IgD-negative memory B cell (primary cell): ENCODE measurements around the gene ZNF165. TPM values are rescaled to one million over a fixed set of nuclear protein-coding genes. Genes with fewer than 3 reads are reported as not detected.
A peak's percentile ranks its signal among the peaks of the same experiment; 100 is the strongest.
"Not testable (repeated sequence)": the region's sequence is repeated elsewhere in the genome, so short reads cannot be mapped to it uniquely, and the experiment has no call there.

ENCODE experiments used
- H3K27ac Mint-ChIP-seq, 3 donors: one replicate each; pipeline ENCODE4 v1.8.0; 2020 to 2022; ENCODE audit warnings: mild to moderate bottlenecking in 3 of 3, mixed read lengths in 3 of 3, moderate library complexity in 1 of 3
- H3K27me3 Mint-ChIP-seq: one replicate; pipeline ENCODE4 v1.8.0; 2021; ENCODE audit warnings: mixed read lengths
- H3K36me3 Mint-ChIP-seq: one replicate; pipeline ENCODE4 v1.8.0; 2020; ENCODE audit warnings: mild to moderate bottlenecking, mixed read lengths
- H3K4me1 Mint-ChIP-seq, 3 donors: one replicate each; pipeline ENCODE4 v1.8.0; 2020 to 2022; ENCODE audit warnings: mixed read lengths in 3 of 3, mild to moderate bottlenecking in 1 of 3
- H3K4me3 Mint-ChIP-seq, 4 donors: one replicate each; pipeline ENCODE4 v1.8.0; 2020 to 2022; ENCODE audit warnings: mild to moderate bottlenecking in 4 of 4, mixed read lengths in 4 of 4, moderate library complexity in 3 of 4
- H3K9me3 Mint-ChIP-seq, 3 donors: one replicate each; pipeline ENCODE4 v1.8.0; 2020 to 2021; ENCODE audit warnings: mixed read lengths in 3 of 3, mild to moderate bottlenecking in 1 of 3
- polyA plus RNA-seq: library from polyadenylated mRNA; unstranded; fragments of 300-500 nt; fragmentation: Illumina TruSeq; gene quantifications from one replicate; pipeline ENCODE4 v1.2.3, GENCODE V29; 2021

The ZNF165 gene
- 3.5 TPM for polyA plus RNA-seq

GRCh38 chr6:28080381-28080630, at the start of gene ZNF165:
TSS of gene ZNF165 (plus strand) at chr6:28080568. CDS start at chr6:28085481, 4,913 bp downstream.
- Mint-ChIP-seq H3K27ac (peak within 1 kb of the TSS; percentile 87 to 99 (median 96)), H3K4me1 (peaks cover 11 to 20% (median 12%) of the 10 kb centered on the region in 3 donors), H3K4me3 (peak within 1 kb of the TSS; percentile 75 to 99 (median 95))
- H3K27me3 Mint-ChIP-seq, H3K9me3 Mint-ChIP-seq, H3K36me3 Mint-ChIP-seq: not testable (repeated sequence)

GRCh38 chr6:28053584-28053983, 26.8 kb upstream of the ZNF165 start:
- no peaks in the 10 kb centered on the region for H3K36me3 Mint-ChIP-seq
- H3K9me3 Mint-ChIP-seq = no peaks in the 10 kb centered on the region
- H3K4me3 Mint-ChIP-seq = no peak overlapping the region
- H3K27ac Mint-ChIP-seq = no peak overlapping the region
- H3K27me3 Mint-ChIP-seq = peaks cover 2% of the 10 kb centered on the region
- H3K4me1 Mint-ChIP-seq = no peaks in the 10 kb centered on the region

GRCh38 chr6:28060405-28060804, 20.0 kb upstream of the ZNF165 start:
- Mint-ChIP-seq H3K36me3 (no peaks in the 10 kb centered on the region), H3K9me3 (no peaks in the 10 kb centered on the region), H3K4me3 (peak overlapping the region in 2 of 4 donors; percentile 2 to 51), H3K27ac (no peak overlapping the region), H3K27me3 (peaks cover 8% of the 10 kb centered on the region), H3K4me1 (no peaks in the 10 kb centered on the region)

- H3K36me3 Mint-ChIP-seq = no peaks in the 10 kb centered on the region
- no peak overlapping the region for H3K27ac Mint-ChIP-seq
- H3K27me3 Mint-ChIP-seq = peaks cover 13% of the 10 kb centered on the region
Observed at GRCh38 chr6:28064272-28064671, 16.1 kb upstream of the ZNF165 start.

GRCh38 chr6:28068067-28068466, 12.3 kb upstream of the ZNF165 start:
- Mint-ChIP-seq H3K4me3 (no peak overlapping the region), H3K36me3 (no peaks in the 10 kb centered on the region), H3K27me3 (peaks cover 10% of the 10 kb centered on the region), H3K4me1 (no peaks in the 10 kb centered on the region), H3K9me3 (no peaks in the 10 kb centered on the region), H3K27ac (no peak overlapping the region)

More at GRCh38 chr6:28064272-28064671, 16.1 kb upstream of the ZNF165 start:
- Mint-ChIP-seq H3K4me3 (no peak overlapping the region), H3K9me3 (no peaks in the 10 kb centered on the region), H3K4me1 (no peaks in the 10 kb centered on the region)

GRCh38 chr6:28070968-28071367, 9.4 kb upstream of the ZNF165 start:
- peaks cover 10% of the 10 kb centered on the region for H3K27me3 Mint-ChIP-seq
- not testable (repeated sequence) for H3K4me3 Mint-ChIP-seq, H3K36me3 Mint-ChIP-seq, H3K4me1 Mint-ChIP-seq, H3K9me3 Mint-ChIP-seq, H3K27ac Mint-ChIP-seq

- H3K27ac Mint-ChIP-seq = peak overlapping the region in 2 of 3 donors; percentile 49 to 55
- H3K36me3 Mint-ChIP-seq = no peaks in the 10 kb centered on the region
- H3K27me3 Mint-ChIP-seq = no peaks in the 10 kb centered on the region
- H3K4me1 Mint-ChIP-seq = peaks cover 8 to 20% (median 12%) of the 10 kb centered on the region in 3 donors
- no peak overlapping the region for H3K4me3 Mint-ChIP-seq
- peaks cover 0 to 5% (median 0%) of the 10 kb centered on the region in 3 donors for H3K9me3 Mint-ChIP-seq
Observed at GRCh38 chr6:28078050-28078449, 2.3 kb upstream of the ZNF165 start.

- Mint-ChIP-seq H3K27ac (peak overlapping the region; percentile 49 to 99 (median 55)), H3K4me3 (peak overlapping the region in 2 of 4 donors; percentile 24 to 98), H3K36me3 (no peaks in the 10 kb centered on the region), H3K27me3 (no peaks in the 10 kb centered on the region), H3K9me3 (peaks cover 0 to 7% (median 5%) of the 10 kb centered on the region in 3 donors), H3K4me1 (peaks cover 10 to 20% (median 12%) of the 10 kb centered on the region in 3 donors)
Observed at GRCh38 chr6:28078836-28079235, 1.5 kb upstream of the ZNF165 start.

- Mint-ChIP-seq H3K27ac (peak overlapping the region; percentile 87 to 99 (median 96)), H3K27me3 (no peaks in the 10 kb centered on the region), H3K9me3 (peaks cover 0 to 7% (median 5%) of the 10 kb centered on the region in 3 donors), H3K4me1 (peaks cover 11 to 20% (median 12%) of the 10 kb centered on the region in 3 donors), H3K36me3 (peaks cover 7% of the 10 kb centered on the region), H3K4me3 (peak overlapping the region; percentile 75 to 99 (median 95))
Observed at GRCh38 chr6:28080631-28081485, 490 bp downstream of the ZNF165 start.

- no peaks in the 10 kb centered on the region for H3K27me3 Mint-ChIP-seq
- peak overlapping the region; percentile 75 to 99 (median 95) for H3K4me3 Mint-ChIP-seq
Observed at GRCh38 chr6:28081486-28081751, 1.1 kb downstream of the ZNF165 start.

GRCh38 chr6:28082939-28083338, 2.6 kb downstream of the ZNF165 start:
- Mint-ChIP-seq H3K36me3 (peaks cover 20% of the 10 kb centered on the region), H3K27ac (peak overlapping the region in 2 of 3 donors; percentile 57 to 67), H3K4me1 (peaks cover 11 to 20% (median 12%) of the 10 kb centered on the region in 3 donors), H3K4me3 (peak overlapping the region in 1 of 4 donors; percentile 36), H3K27me3 (no peaks in the 10 kb centered on the region), H3K9me3 (peaks cover 4 to 13% (median 12%) of the 10 kb centered on the region in 3 donors)

More at GRCh38 chr6:28081486-28081751, 1.1 kb downstream of the ZNF165 start:
- H3K36me3 Mint-ChIP-seq = peaks cover 9% of the 10 kb centered on the region
- H3K4me1 Mint-ChIP-seq = peaks cover 11 to 20% (median 12%) of the 10 kb centered on the region in 3 donors
- H3K9me3 Mint-ChIP-seq = peaks cover 0 to 7% (median 5%) of the 10 kb centered on the region in 3 donors
- peak overlapping the region; percentile 87 to 99 (median 96) for H3K27ac Mint-ChIP-seq

GRCh38 chr6:28089054-28089453, 8.7 kb downstream of the ZNF165 start:
- Mint-ChIP-seq H3K4me1 (no peaks in the 10 kb centered on the region), H3K36me3 (peaks cover 37% of the 10 kb centered on the region), H3K27ac (no peak overlapping the region), H3K4me3 (peak overlapping the region in 1 of 4 donors; percentile 48), H3K27me3 (no peaks in the 10 kb centered on the region), H3K9me3 (peaks cover 15 to 33% (median 27%) of the 10 kb centered on the region in 3 donors)

- Mint-ChIP-seq H3K36me3 (peaks cover 28% of the 10 kb centered on the region), H3K4me1 (no peaks in the 10 kb centered on the region)
Observed at GRCh38 chr6:28090917-28091586, 10.7 kb downstream of the ZNF165 start.

GRCh38 chr6:28102222-28102621, 21.9 kb downstream of the ZNF165 start:
- Mint-ChIP-seq H3K27ac (peak overlapping the region in 1 of 3 donors; percentile 44), H3K4me3 (peak overlapping the region in 1 of 4 donors; percentile 30), H3K4me1 (peaks cover 7 to 12% (median 9%) of the 10 kb centered on the region in 3 donors)
- not testable (repeated sequence) for H3K9me3 Mint-ChIP-seq, H3K36me3 Mint-ChIP-seq, H3K27me3 Mint-ChIP-seq

More at GRCh38 chr6:28090917-28091586, 10.7 kb downstream of the ZNF165 start:
- H3K27me3 Mint-ChIP-seq = peaks cover 2% of the 10 kb centered on the region
- no peak overlapping the region for H3K27ac Mint-ChIP-seq
- peaks cover 15 to 33% (median 27%) of the 10 kb centered on the region in 3 donors for H3K9me3 Mint-ChIP-seq
- H3K4me3 Mint-ChIP-seq = peak overlapping the region in 1 of 4 donors; percentile 38

- H3K9me3 Mint-ChIP-seq, H3K36me3 Mint-ChIP-seq, H3K27me3 Mint-ChIP-seq: not testable (repeated sequence)
- peak overlapping the region in 1 of 4 donors; percentile 30 for H3K4me3 Mint-ChIP-seq
- H3K27ac Mint-ChIP-seq = peak overlapping the region in 1 of 3 donors; percentile 44
- H3K4me1 Mint-ChIP-seq = peaks cover 7 to 12% (median 9%) of the 10 kb centered on the region in 3 donors
Observed at GRCh38 chr6:28102699-28103098, 22.3 kb downstream of the ZNF165 start.
